WTC11 (cell line): ENCODE measurements around the gene EFCAB12. TPM values are rescaled to one million over a fixed set of nuclear protein-coding genes. Genes with fewer than 3 reads are reported as not detected.

ENCODE experiments used
- ATAC-seq: fragments of 200-7000 bp; cut with Tn5 transposase; 2 replicates; pipeline ENCODE4 v1.10.0; 2021; ENCODE audit warnings: mild to moderate bottlenecking, moderate library complexity
- CTCF ChIA-PET: fragments of 300-600 bp; sonication (Branson Sonifier 250); formaldehyde crosslinking; loops from one replicate; lab custom pipeline; 2021; ENCODE audit warnings: antibody characterized with exemption; lab: Charles Lee
- POLR2A ChIA-PET: fragments of 350-600 bp; sonication (Branson Sonifier 250); formaldehyde crosslinking; loops from one replicate; lab custom pipeline; 2021; ENCODE audit warnings: antibody characterized with exemption; lab: Charles Lee
- DNase-seq: peaks from one replicate; pipeline ENCODE4 v3.0.0; 2021; ENCODE audit warnings: low spot score
- H3K27ac Mint-ChIP-seq: 2 replicates; pipeline ENCODE4 v1.8.0; 2021; ENCODE audit warnings: mixed read lengths
- H3K27me3 Mint-ChIP-seq: 2 replicates; pipeline ENCODE4 v1.8.0; 2021; ENCODE audit warnings: low read depth, mild to moderate bottlenecking, moderate library complexity, mixed read lengths
- H3K36me3 Mint-ChIP-seq: 2 replicates; pipeline ENCODE4 v1.8.0; 2021; ENCODE audit warnings: mixed read lengths
- H3K4me1 Mint-ChIP-seq: 2 replicates; pipeline ENCODE4 v1.8.0; 2022; ENCODE audit warnings: mixed read lengths
- H3K4me3 Mint-ChIP-seq: 2 replicates; pipeline ENCODE4 v1.8.0; 2021; ENCODE audit warnings: mild to moderate bottlenecking, moderate library complexity, mixed read lengths
- H3K9me3 Mint-ChIP-seq: 2 replicates; pipeline ENCODE4 v1.8.0; 2021; ENCODE audit warnings: mixed read lengths
- E2F4 ChIP-seq: sonication (generic); formaldehyde crosslinking; IDR thresholded peaks from 2 replicates; pipeline ENCODE4 v1.8.1; 2022; ENCODE audit warnings: low read depth, mild to moderate bottlenecking, moderate library complexity, missing genetic modification reagents, borderline replicate concordance
- ESRRA ChIP-seq: sonication (generic); formaldehyde crosslinking; IDR thresholded peaks from 2 replicates; pipeline ENCODE4 v1.8.1; 2022; ENCODE audit warnings: mild to moderate bottlenecking, missing genetic modification reagents, borderline replicate concordance
- FOXP4 ChIP-seq: sonication (generic); formaldehyde crosslinking; IDR thresholded peaks from 2 replicates; pipeline ENCODE4 v1.8.0; 2022; ENCODE audit warnings: mild to moderate bottlenecking, missing genetic modification reagents
- GTF2I ChIP-seq: fragments of 250-450 bp; sonication (Bioruptor Pico); conservative IDR thresholded peaks from 2 replicates; pipeline ENCODE4 v1.4.0; 2021; ENCODE audit warnings: mild to moderate bottlenecking
- TEAD1 ChIP-seq: sonication (generic); formaldehyde crosslinking; IDR thresholded peaks from 2 replicates; pipeline ENCODE4 v1.8.0; 2022; ENCODE audit warnings: mild to moderate bottlenecking, missing genetic modification reagents
- ZNF138 ChIP-seq: sonication (generic); formaldehyde crosslinking; conservative IDR thresholded peaks from 2 replicates; pipeline ENCODE4 v1.8.1; 2022; ENCODE audit warnings: mild to moderate bottlenecking, moderate library complexity, missing genetic modification reagents
- ZNF532 ChIP-seq: fragments of 250-450 bp; sonication (Bioruptor Pico); IDR thresholded peaks from 2 replicates; pipeline ENCODE4 v1.9.0; 2021; ENCODE audit warnings: mild to moderate bottlenecking, borderline replicate concordance
- total RNA-seq: library from RNA; stranded (reverse); gene quantifications from 3 replicates; pipeline ENCODE4 v1.2.3, GENCODE V29; 2021
- TF ChIP-seq, protein P1 (sequence below): sonication (generic); formaldehyde crosslinking; IDR thresholded peaks from 2 replicates; pipeline ENCODE4 v1.8.1; 2023; ENCODE audit warnings: mild to moderate bottlenecking, missing genetic modification reagents, moderate library complexity

EFCAB12 gene
- total RNA-seq, 1 experiment from 2014 or later, result 0.20 TPM

- TF ChIP-seq ZNF532 (CRISPR knock-in tag), result no peak
- TF ChIP-seq E2F4, result no peak
Measured at GRCh38 chr3:129357616-129358015, 70.8 kb downstream of the EFCAB12 start (continued).

GRCh38 chr3:129356756-129357425 lies 71.5 kb downstream of the EFCAB12 start:
- ATAC-seq (no peak), DNase-seq (no peak)
- H3K9me3 Mint-ChIP-seq, result peaks cover 3% of the 10 kb centered on the region; the same call in 1 of the 2 replicates
- H3K36me3 Mint-ChIP-seq, result no peaks in the 10 kb centered on the region
- H3K4me1 Mint-ChIP-seq, result 0 out of 2 replicates have a peak, but pooled peaks cover 7% of the 10 kb centered on the region
- CTCF ChIA-PET, result interaction anchor here (1.0 kb wide), 1 partner anchor 27 kb away, joined by 4 read pairs; no protein-coding TSS in a partner anchor
- H3K27ac Mint-ChIP-seq, result no peak overlapping the region
- H3K4me3 Mint-ChIP-seq, result no peak overlapping the region
- TF ChIP-seq FOXP4 (CRISPR knock-in tag), result no peak
- TF ChIP-seq ZNF138 (CRISPR knock-in tag), result no peak
- no peak for TF ChIP-seq ESRRA (CRISPR knock-in tag)
- no peaks in the 10 kb centered on the region for H3K27me3 Mint-ChIP-seq
- POLR2A ChIA-PET, result no interaction called here

DNA sequence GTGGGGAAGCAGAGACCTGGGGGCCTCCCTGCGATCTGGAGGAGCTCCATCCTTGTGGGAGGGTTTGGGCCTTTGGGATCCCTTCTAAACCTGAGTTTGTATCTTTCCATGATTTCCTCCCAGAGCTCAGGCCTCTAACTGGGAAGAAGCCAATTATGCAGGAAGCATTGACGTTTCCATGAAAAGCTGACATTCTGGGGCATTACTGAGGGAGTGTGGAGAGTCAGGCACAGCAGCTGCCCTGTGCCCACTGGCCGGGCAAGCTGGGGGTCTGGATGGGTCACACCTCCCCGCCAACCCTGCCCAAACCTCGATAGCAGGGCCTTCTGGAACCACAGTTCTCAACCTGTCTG lies 74.9 kb downstream of the EFCAB12 start:
- Mint-ChIP-seq H3K4me3 (no peak overlapping the region), H3K4me1 (0 out of 2 replicates have a peak, but pooled peaks cover 4% of the 10 kb centered on the region), H3K36me3 (no peaks in the 10 kb centered on the region), H3K27me3 (no peaks in the 10 kb centered on the region), H3K27ac (no peak overlapping the region), H3K9me3 (peaks cover 3% of the 10 kb centered on the region; the same call in 1 of the 2 replicates)
- ChIA-PET POLR2A (no interaction called here), CTCF (interaction anchor here (0.8 to 2.5 kb wide), 7 partner anchors 12 to 74 kb away, joined by 3 to 16 read pairs (median 6); partner anchors contain the start of gene EFCAB12)
- TF ChIP-seq, protein P1, sequence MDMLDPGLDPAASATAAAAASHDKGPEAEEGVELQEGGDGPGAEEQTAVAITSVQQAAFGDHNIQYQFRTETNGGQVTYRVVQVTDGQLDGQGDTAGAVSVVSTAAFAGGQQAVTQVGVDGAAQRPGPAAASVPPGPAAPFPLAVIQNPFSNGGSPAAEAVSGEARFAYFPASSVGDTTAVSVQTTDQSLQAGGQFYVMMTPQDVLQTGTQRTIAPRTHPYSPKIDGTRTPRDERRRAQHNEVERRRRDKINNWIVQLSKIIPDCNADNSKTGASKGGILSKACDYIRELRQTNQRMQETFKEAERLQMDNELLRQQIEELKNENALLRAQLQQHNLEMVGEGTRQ, result no peak
- TF ChIP-seq TEAD1 (CRISPR knock-in tag) (no peak), GTF2I (CRISPR knock-in tag) (no peak)
- DNase-seq (no peak), ATAC-seq (no peak)
